ENCODE data around the gene TMEM72. TPM values are rescaled to one million over a fixed set of nuclear protein-coding genes. Genes with fewer than 3 reads are reported as not detected.

The TMEM72 gene
- total and polyA plus RNA-seq, 2 donors (not counting 3 experiments of a cell fraction or from before 2014, with no cell fraction given), result not detected

DNA sequence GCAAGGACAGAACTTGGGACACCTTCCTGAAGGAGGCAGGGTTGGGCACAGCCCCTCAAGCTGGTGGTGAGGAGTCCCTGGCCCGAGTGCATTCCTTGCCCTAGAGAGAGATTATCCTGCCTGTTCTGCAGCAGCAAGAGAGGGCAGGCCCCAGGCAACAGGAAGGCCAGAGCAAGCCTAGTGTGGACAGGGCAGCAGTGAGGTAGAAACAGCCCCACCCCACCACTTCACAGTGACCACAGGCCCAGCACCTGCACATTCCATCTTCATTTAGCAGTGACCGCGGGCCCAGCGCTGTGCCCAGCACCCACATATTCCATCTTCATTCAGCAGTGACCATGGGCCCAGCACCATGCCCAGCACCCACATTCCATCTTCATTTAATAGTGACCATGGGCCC lies 16.4 kb upstream of the TMEM72 start:
- no TSS peak for BruUV-seq (replicated peaks)
- CTCF ChIA-PET, result no interaction called here
- H3K9me3 ChIP-seq (replicated peaks; ENCODE audit: control insufficient read depth, insufficient read depth, low read length), result no peaks in the 10 kb centered on the region

More for the DNA sequence above, 16.4 kb upstream of the TMEM72 start:
- H3K4me3 ChIP-seq (replicated peaks in 1 of 3; ENCODE audit: insufficient read depth in 1 of 3, low read depth in 1 of 3, low read length in 3 of 3), result no peak overlapping the region
- no peak overlapping the region for H2AFZ ChIP-seq (ENCODE audit: low read depth, low read length)
- no peak overlapping the region for H3K4me2 ChIP-seq (ENCODE audit: insufficient read depth, low read length)
- H3K27me3 ChIP-seq (ENCODE audit: control insufficient read depth in 2 of 2, insufficient read depth in 2 of 2, low read length in 2 of 2), result no peaks in the 10 kb centered on the region
- dilution Hi-C loops (cut with MboI; ENCODE audit: extremely low pct_ligation_motif_present, low sequenced_read_pairs) (no loop called here), intact Hi-C loops (cut with micrococcal nuclease) (no loop called here)
- H3K9ac ChIP-seq (replicated peaks; ENCODE audit: extremely low read depth, insufficient read depth, low read length), result no peak overlapping the region
- no peaks in the 10 kb centered on the region for H4K20me1 ChIP-seq (replicated peaks; ENCODE audit: control insufficient read depth, extremely low read depth, insufficient read depth, low read length)
- DNase-seq (ENCODE audit: low read depth, low spot score) (no peak), FAIRE-seq (no peak)
- H3K27ac ChIP-seq (ENCODE audit: insufficient read depth, low read depth, low read length), result no peak overlapping the region
- POLR2A ChIA-PET, result no interaction called here
- no peaks in the 10 kb centered on the region for H3K36me3 ChIP-seq (ENCODE audit: control insufficient read depth in 2 of 2, extremely low read depth in 1 of 2, insufficient read depth in 2 of 2, low read length in 2 of 2)
- no peaks in the 10 kb centered on the region for H3K4me1 ChIP-seq (ENCODE audit: control insufficient read depth, extremely low read depth, insufficient read depth, low read length)
- no peaks in the 10 kb centered on the region for H3K79me2 ChIP-seq (ENCODE audit: control insufficient read depth, insufficient read depth, low read length)
- no peaks in the 10 kb centered on the region for H3K9me1 ChIP-seq (replicated peaks; ENCODE audit: control insufficient read depth, extremely low read depth, insufficient read depth, low read length)
- no peak for TF ChIP-seq POLR2AphosphoS5 (IDR thresholded peaks at IDR 0.05; ENCODE audit: insufficient read depth, low read depth, low read length)
- TF ChIP-seq JUN (IDR thresholded peaks at IDR 0.05; ENCODE audit: borderline replicate concordance, insufficient read depth, insufficient read length, low read depth), result no peak
- no peak for TF ChIP-seq CTCF (IDR thresholded peaks at IDR 0.05; ENCODE audit: extremely low read depth in 1 of 2, insufficient read depth in 1 of 2, low read depth in 1 of 2, low read length in 2 of 2)
- TF ChIP-seq GATA2 (IDR thresholded peaks at IDR 0.05; ENCODE audit: insufficient read depth, insufficient read length, low read depth, low read length), result no peak
- no peak for TF ChIP-seq EZH2 (IDR thresholded peaks at IDR 0.05; ENCODE audit: borderline replicate concordance, low read depth, low read length, severe bottlenecking)
- TF ChIP-seq POLR2A (IDR thresholded peaks at IDR 0.05; ENCODE audit: low read depth, low read length), result no peak
- no peak for TF ChIP-seq FOS (IDR thresholded peaks at IDR 0.05; ENCODE audit: borderline replicate concordance, insufficient read depth, low read length)
- no peak for TF ChIP-seq MYC (IDR thresholded peaks at IDR 0.05; ENCODE audit: low read depth, low read length)
- no peak for TF ChIP-seq MAX (IDR thresholded peaks at IDR 0.05; ENCODE audit: insufficient read depth, insufficient read length)
